22Rv1 (cell line): Measurements from ENCODE around the gene WDR43.

Experiments
- CTCF ChIP-seq: fragments of 450-650 bp; IDR thresholded peaks from 2 replicates; pipeline ENCODE4 v1.5.1; 2017; ENCODE audit warnings: mild to moderate bottlenecking
- ZFX ChIP-seq: fragments of 450-650 bp; IDR thresholded peaks from 2 replicates; pipeline ENCODE4 v1.6.1; 2017; ENCODE audit warnings: antibody characterized with exemption, borderline replicate concordance

- TF ChIP-seq CTCF (no peak), ZFX (no peak)
Measured at GRCh38 chr2:28927878-28928277, 33.4 kb downstream of the WDR43 start.
